Hematopoietic multipotent progenitor cell treated with erythropoietin and hydrocortisone succinate and interleukin-3 and kit ligand, for 4 days (in vitro differentiated cells): ENCODE measurements around the gene SLC2A8.

Experiments
- DNase-seq: peaks from one replicate; pipeline ENCODE4 v3.0.0-alpha.2; 2015

The SLC2A8 gene, protein sequence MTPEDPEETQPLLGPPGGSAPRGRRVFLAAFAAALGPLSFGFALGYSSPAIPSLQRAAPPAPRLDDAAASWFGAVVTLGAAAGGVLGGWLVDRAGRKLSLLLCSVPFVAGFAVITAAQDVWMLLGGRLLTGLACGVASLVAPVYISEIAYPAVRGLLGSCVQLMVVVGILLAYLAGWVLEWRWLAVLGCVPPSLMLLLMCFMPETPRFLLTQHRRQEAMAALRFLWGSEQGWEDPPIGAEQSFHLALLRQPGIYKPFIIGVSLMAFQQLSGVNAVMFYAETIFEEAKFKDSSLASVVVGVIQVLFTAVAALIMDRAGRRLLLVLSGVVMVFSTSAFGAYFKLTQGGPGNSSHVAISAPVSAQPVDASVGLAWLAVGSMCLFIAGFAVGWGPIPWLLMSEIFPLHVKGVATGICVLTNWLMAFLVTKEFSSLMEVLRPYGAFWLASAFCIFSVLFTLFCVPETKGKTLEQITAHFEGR

DNA sequence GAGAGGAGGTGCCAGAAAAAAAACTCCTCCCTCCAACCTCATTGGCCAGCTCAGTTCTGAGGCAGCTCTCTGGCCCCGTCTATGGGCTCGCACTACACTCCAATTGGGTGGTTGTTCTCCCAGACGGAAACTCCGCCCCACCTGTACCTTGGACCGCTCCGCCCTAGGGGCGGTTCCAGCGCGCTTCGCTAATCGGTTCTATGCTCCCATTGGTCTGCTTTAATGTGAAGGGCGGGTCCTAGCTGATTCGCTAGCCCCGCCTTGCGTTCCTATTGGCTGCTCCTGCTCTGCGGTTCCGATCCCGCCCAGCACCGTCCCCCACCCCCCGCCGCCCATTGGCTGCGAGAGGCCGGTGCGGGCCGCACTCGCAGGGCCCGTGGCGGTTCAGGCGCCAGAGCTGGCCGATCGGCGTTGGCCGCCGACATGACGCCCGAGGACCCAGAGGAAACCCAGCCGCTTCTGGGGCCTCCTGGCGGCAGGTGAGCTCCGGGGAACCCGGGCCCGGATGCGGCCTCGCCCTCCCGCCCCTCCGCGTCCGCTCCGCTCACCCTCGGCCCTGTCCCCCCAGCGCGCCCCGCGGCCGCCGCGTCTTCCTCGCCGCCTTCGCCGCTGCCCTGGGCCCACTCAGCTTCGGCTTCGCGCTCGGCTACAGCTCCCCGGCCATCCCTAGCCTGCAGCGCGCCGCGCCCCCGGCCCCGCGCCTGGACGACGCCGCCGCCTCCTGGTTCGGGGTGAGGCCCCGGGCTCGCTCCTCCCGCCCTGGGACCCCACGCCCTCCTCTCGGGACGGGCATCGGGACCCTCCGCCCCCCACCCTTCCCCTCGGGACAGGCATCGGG is at the start of gene SLC2A8:
Gene SLC2A8, plus strand, starts transcription at position 362 of the 838 bp plus-strand sequence. Its CDS starts 62 bp downstream, at position 424.
- peak; percentile 98 for DNase-seq

DNA sequence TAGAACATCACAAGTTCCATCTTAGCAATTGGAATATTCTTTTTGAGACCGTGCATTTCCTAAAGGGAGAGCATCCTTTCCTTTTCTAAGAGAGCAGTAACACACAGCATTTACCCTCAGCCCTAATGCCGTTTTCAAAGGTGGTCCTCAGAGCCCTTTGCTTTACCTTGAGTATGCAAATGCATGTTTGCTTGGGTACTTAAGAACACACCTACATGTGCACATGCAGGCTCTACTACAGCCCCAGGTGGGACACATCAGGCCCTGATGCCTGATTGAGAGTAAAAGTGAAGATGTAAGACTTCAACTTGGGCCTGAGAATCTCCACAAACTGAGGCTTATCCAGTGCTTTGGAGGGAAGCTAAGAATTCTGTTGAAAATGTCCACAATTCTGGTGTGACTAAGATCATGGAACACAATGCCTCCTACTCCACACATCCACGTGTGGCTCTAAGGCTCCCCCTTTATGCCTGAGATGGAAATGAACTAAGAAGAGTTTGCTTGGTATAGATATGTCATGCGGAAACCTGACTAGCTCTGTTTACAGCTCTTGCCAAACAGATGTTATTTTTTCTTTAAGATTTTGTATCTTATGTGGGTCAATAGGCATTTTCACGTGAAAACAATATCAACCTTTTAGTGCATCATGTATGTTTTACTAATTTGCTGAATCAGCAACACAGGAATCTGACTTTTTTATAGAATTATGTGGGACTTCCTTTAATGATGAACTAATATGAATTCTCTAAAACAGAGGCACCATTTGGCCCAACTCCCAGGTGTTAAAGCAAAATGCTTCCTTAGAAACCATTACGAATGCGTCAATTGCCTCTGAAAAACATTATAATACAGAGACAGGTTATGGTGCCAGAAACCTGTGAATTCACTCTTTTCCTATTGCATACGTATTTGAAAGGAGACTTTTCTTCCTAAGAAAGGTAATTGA is 48.9 kb upstream of the SLC2A8 start:
- no peak for DNase-seq

DNA sequence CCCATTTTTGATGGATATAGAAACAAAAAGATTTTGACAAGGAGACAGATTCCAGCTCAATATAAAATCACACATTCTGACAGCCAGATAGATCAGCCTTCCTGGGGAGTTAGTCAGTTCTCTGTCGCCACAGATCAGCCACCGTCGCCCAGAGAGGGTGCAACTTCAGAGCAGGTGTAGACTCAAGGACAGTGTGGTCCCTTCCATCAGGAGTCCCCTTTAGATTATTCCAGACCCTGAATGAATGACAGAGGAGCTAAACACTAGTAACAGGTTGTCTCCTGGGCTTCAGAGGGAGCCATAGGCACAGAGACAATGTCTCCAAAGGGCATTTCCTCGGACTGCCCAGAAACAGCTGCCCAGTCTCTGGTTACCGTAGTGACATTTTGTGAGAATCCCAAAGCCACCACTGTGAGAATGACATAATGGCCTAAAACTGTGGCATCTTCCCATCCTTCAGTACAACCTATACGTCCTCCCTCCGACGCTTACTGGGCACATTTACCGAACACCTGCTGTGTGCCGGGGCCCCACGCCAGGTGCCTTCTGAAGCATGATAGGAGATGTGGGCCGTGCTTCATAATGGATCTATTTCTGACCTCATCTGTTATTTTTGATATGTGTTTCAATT is 47.4 kb upstream of the SLC2A8 start:
- no peak for DNase-seq

DNA sequence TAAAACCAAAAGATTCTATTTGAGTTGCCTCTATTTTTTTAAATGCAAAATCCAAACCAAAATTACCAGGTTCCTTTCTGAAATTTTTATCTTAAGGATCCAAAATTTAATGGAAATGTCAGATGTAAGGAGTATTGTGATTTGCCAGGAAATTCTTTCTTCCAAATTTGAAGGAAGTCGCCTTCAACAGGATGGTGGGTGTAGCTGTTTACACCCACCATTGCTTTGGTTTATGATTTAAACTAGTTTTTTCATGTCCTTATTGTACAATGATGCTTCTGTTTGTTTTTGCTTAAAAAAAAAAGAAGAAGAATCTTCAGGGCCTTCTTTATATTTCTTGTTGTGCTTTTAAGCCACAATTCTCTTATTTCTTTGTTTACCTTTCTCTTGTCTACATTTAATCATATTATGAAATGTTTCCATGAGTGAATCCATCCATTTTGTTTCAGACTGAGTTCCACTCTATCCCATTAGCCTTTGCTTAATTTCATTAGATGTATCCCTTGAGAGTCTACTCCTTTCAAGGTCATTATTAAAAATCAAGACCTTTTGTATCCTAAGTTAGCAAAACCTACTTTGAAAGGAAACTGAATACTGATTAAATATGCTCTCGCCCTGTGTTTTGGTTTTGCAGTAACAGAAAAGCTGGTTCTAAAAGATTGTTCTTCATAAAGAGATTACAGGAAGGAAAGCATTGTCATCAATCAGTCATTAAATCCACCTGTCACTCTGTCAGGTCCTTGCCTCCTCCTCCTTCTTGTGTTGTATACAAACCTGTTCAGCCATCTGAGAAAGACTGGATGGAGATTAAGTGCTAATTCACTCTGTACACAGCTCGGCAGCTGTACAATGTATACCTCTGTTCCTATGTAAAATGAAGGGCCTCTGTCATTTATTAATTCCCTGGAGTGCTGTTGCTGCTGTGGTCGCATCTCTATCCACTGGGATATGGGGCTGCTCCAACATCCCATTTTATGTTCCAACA is 45.5 kb upstream of the SLC2A8 start:
- no peak for DNase-seq

DNA sequence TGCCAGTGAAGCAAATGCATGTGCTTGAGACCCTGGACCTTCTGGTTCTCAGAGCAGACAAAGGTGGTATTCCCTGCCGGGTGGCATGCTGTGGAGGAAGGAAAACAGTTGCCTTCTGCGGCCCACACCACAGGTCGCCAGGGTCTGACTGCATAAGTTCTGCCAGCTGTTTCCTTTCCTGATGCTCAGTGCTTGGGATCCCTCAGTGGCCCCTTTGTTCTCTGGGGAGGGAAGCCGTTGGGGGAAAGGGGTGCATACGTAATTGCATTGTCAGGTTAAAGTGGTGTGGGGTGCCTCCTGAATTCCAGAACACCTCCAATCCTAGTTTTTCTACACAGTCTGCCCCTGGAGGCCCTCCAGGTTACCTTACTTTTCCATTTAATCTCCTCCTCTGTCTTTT is 43.1 kb upstream of the SLC2A8 start:
- no peak for DNase-seq

DNA sequence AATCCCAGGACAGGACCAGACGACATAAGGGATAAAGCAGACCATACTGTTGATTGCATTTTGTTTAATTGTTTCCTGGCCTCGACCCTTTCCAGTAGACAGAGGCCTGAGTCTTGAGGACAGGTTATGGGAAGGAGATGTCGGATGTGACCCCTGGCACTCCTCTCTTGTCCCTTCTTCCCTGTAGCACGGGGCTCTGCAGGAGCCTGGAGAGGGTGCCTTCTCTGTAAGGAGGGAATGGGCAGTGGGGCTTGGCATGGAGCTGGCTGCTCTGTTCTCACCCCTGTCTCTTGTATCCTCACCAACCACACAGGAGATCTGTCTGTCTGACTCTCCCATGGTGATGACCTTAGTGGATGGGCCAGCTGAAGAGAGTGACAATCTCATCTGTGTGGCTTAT is 40.1 kb upstream of the SLC2A8 start:
- no peak for DNase-seq

DNA sequence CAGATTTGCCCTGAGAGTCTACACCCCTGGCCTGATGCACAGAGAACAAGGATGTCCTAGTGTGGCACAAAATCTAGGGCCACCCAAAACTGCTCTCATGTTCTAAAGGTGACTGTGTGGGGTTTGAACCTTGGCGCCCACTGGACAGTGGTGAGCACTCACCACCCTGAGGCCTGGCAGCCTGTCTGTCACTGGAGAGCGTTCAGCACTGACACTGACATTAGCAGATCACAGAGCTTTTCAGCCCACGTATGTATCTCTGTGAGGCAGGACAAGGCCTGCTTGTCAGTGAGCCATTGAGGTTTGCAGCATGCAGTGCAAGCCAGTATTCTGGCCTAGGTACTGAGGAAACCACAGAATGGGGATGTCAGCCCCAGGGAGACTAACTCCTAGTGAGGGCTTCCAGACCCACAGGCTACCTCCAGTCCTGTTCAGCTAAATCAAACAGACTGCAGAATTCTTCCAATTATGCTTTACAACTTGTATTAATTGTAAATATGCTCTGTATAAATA is 38.9 kb upstream of the SLC2A8 start:
- DNase-seq, result no peak

DNA sequence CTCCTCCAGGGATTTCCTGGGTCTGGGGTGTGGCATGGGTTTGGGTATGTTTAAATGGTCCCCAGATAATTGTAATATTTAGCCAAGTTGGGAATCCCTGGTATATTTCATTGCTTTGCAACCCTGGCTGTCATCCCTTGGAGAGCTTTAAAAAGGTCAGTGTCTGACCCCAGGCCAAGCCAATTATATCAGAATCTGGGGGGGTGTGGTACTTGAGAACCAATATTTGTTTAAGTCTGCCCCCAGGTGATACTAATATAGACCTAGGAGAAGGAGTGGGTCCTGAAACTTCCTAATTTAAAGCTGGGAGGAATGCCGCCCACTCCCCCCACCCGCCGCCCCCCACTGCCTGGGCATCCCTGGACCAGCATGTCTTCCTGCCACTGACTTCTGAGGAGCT is 38.2 kb upstream of the SLC2A8 start:
- DNase-seq, result no peak

DNA sequence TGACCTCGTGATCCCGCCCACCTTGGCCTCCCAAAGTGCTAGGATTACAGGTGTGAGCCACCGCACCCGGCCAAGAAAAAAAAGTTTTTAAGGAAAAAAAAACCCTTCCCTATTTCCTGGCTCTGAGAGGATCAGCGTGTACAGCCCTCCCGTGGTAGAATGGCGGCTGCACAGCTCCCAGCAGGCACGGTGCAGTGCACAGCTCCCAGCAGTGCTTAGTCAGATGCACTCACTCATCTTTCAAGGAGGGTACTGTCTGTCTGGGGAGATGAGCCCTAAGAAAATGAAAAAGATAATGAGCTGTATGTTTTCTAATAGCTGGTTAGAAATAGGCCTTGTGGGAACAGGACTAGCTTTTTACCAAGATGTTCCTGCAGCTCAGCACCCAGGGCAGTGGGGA is 36.7 kb upstream of the SLC2A8 start:
- no peak for DNase-seq

DNA sequence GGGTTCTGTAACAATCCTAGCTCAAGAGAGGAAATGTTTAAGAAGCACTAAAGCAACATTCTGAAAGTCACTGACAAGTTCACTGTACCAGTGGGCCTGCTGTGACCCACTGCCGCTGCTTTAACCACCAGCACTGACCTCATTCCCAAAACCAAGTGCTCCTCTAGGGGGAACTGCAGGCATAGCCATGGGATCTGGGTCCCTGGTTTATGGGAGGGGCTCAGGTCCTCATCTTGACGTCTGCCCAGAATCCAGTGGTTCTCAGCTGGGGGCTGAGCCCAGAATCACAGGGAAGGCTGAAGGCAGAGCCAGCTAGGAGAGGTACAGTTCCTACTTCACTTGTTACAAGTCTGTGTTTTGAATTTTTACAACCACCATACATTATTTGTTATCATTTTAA is 36.1 kb upstream of the SLC2A8 start:
- peak; percentile 43 for DNase-seq

DNA sequence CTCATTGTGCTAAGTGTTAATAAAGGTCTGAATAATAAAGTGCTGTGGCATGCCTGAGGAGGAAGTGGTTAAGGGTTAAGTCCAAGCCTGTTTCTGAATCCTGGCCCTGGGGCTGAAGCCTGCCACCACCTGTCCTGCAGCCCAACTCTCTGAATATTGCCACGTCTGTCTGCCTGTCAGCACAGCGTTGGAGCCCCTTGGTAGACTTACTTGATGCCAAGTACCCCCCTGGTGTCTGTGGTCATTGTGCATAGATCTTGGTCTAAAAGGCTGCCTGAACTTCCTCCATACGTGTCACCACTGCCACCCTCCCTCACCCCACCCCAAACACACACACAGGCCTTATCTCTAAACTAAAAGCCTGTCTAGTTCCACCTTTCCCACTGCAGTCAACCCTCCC is 35.4 kb upstream of the SLC2A8 start:
- DNase-seq, result peak; percentile 83

DNA sequence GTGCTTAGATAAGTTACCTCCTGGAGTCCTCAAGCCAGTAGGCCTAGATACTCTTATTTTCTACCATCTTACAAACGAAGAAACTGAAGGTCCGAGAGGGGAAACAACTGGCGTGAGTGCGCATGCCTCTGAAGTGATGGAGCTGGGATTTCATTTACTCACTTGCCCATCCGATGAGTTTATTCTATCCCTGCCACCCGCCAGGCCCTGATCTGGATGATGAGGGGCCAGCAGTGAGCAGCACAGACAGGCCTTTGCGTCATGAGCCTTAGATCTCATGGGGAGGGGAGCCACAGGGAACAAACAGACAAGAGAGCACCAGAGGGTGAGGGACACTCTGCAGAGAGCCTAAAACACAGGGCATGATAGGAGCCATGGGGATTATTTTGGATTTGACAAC is 34.1 kb upstream of the SLC2A8 start:
- no peak for DNase-seq

DNA sequence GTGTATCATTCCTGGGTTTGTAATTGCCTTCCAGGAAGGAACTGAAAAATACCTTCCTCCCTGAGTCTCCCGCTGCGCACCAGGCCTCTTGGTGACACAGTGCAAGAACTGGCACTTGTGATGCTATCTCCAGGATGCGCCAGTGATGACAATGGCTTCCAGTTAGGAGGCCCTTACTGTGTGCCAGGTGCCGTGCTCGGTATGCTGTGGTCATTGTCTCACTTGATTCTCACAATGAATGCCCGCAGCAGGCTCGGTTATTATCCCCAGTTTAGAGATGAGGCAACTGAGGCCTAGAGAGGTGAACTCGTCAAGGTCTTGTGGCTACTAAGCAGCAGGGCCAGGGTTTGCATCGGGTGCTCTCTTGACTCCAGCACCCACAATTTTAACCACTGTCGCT is 31.5 kb upstream of the SLC2A8 start:
- DNase-seq, result no peak

DNA sequence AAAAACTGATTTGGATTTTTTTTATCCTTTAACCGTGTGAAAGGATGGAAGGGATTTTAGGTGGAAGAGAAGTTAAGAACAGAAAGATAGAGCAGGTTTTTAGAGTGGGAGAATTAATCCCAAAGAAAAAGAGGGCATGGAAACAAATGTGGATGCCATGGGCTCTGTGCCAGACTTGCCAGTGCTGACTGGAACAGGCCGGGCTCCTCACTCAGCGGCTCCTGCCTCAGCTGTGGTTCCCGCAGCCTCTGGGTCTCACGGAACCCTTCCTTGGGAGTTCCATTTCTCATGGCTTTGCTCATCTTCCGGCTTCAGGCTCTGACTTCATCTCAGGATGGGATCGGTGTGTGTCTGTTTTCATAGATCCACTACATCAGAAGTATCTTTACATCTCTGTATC is 30.4 kb upstream of the SLC2A8 start:
- no peak for DNase-seq

DNA sequence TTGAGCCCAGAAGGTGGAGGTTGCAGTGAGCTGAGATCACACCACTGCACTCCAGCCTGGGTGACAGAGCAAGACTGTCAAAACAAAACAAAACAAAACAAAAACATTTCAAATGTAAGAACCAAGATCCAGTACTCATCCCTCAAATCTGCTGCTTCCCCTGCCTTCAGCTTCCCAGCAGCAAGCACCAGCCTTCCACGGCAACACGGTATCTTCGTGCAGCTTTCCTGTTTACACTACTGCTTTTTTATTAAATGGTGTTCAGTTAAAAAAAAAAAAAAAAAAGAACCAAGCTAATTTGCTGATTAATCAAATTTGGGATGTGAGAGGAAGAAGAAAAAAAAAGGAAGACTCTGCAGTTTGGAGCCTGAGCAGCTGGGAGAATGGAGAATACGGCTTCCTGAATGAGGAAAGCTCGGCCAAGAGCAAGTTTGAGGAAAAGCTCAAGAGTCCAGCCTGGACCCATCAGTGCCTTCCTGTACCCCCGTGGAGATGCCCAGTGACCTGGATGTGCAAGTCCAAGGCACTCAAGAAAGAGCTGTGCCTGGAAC is 28.0 kb upstream of the SLC2A8 start:
- DNase-seq, result no peak

DNA sequence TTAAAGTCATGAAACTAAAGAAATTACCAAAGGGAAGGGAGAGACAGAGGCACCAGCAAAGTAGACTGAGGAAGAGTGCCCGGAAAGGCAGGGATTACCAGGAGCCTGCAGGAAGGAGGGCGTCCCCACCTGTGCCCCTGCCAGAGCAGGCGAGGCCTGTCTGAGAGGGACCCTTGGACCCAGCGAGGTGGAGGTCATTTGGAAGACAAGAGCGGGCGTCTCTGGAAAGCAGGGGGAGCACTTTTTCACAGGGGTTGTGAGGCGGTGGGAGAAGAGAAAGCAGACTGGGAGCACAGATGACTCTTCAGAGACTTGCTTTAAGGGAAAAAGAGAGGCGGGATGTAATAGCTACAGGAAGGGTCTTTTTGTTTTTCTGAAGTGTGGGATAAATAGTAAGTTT is 27.5 kb upstream of the SLC2A8 start:
- no peak for DNase-seq

DNA sequence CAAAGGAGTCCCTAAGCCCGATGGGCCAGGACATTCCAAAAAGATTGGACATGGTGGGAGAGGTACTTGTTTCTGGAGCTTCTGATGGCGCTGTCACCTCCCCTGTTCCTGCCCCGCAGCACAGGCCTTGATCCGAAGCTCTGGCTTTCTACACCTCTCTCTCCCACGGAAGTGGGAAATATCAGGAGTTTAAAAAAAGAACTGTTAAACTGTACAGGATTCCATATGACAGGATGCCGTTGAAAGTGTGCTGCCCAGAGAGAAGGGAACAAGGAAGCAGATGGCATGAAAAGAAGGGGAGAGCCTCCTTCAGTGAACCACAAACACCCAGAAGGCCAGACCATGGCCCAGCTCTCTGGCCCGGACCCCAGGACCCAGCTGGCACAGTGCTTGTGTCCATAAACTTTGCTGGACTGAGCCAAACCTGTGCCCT is 26.8 kb upstream of the SLC2A8 start:
- DNase-seq, result no peak

DNA sequence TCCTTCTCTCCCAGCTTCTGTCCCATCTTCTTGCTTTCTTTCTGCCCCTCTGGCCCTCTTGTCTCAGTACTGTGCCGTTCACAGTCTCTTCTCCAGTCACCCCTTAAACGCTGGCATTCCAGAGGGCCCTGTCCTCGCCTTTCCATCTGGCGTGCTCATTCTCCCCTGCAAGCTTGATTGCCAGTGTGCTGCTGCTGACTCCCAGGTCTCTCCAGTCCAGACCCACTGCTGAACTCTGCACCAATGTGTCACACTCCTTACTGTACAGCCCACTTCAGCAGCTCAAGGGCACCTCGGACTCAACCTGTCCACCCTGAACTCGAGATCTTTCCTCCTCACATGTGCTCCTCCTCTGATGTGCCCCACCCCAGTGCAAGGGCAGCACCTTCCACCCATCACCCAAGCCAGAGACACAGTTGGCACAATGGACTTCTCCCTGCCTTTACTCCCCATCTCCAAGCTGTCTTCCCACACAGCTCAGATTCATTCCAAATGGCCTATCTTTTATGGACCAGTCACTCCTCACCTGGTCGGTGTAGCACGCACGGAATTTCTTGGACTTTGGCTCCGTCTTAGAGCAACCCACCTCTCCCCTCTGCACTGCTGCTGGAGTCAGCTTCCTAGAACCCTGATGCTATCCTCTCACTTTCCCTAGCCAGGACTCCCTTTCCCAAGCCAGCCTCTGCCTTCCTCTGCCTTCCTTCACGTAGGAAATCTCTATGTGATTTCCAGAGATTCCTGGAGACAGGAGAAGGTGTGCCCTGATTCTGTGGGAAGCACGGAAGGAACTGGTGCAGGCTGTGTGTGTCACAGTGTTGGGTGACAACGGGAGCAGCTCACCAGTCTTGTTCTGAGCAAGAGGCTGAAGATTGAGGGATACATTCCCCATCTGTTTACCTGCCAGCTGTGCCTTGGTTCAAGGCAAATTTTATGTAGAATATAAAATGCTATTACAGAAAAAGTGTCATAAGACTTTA is 26.0 kb upstream of the SLC2A8 start:
- DNase-seq, result no peak

DNA sequence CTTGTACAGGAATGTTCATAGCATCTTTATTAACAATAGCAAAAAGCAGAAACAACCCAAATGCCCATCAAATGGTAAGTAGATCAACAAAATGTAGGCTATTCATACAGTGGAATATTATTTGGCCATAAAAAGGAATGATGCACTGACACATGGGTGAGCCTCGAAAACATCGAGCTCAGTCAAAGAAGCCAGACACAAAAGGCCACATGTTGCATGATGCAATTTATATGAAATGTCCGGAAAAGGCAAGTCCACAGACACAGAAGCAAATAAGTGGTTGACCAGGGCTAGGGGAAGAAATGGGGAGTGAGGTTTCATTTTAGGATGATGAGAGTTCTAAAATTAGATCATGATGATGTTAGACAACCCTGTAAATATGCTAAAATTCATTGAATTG is 16.5 kb upstream of the SLC2A8 start:
- DNase-seq, result no peak
